Medulla oblongata (tissue), 1 donor: ENCODE measurements around the gene TCF12.
"Not testable (repeated sequence)": the region's sequence is repeated elsewhere in the genome, so short reads cannot be mapped to it uniquely, and the experiment has no call there.

Experiments
- DNase-seq: peaks from one replicate; pipeline ENCODE4 v3.0.0-alpha.2; 2015; ENCODE audit errors: extremely low spot score

The TCF12 gene

GRCh38 chr15:57092252-57092651 lies 173.8 kb downstream of the TCF12 start:
- DNase-seq = no peak

GRCh38 chr15:57094321-57095257 lies 176.1 kb downstream of the TCF12 start:
- DNase-seq = no peak

GRCh38 chr15:57095896-57096295 lies 177.5 kb downstream of the TCF12 start:
- no peak for DNase-seq

GRCh38 chr15:57097246-57097645 lies 178.8 kb downstream of the TCF12 start:
- no peak for DNase-seq

- not testable (repeated sequence) for DNase-seq
Measured at GRCh38 chr15:57097919-57098543, 179.6 kb downstream of the TCF12 start.

GRCh38 chr15:57098896-57099295 lies 180.5 kb downstream of the TCF12 start:
- DNase-seq = no peak

GRCh38 chr15:57100136-57100539 lies 181.7 kb downstream of the TCF12 start:
- no peak for DNase-seq

GRCh38 chr15:57102858-57103257 lies 184.4 kb downstream of the TCF12 start:
- DNase-seq = no peak

GRCh38 chr15:57108296-57108695 lies 189.9 kb downstream of the TCF12 start:
- DNase-seq = no peak

- DNase-seq = no peak
Measured at GRCh38 chr15:57109005-57109404, 190.6 kb downstream of the TCF12 start.

GRCh38 chr15:57111002-57111401 lies 192.6 kb downstream of the TCF12 start:
- DNase-seq = no peak

- DNase-seq = no peak
Measured at GRCh38 chr15:57112178-57112577, 193.7 kb downstream of the TCF12 start.

- peak; percentile 53 for DNase-seq
Measured at GRCh38 chr15:57114070-57114469, 195.6 kb downstream of the TCF12 start.

GRCh38 chr15:57118013-57118799 lies 199.8 kb downstream of the TCF12 start:
- DNase-seq = peak; percentile 58

- no peak for DNase-seq
Measured at GRCh38 chr15:57122080-57122840, 203.8 kb downstream of the TCF12 start.

- DNase-seq = no peak
Measured at GRCh38 chr15:57124036-57124435, 205.6 kb downstream of the TCF12 start.

- DNase-seq = no peak
Measured at GRCh38 chr15:57129064-57129463, 210.6 kb downstream of the TCF12 start.

- DNase-seq = no peak
Measured at GRCh38 chr15:57130956-57131355, 212.5 kb downstream of the TCF12 start.

- no peak for DNase-seq
Measured at GRCh38 chr15:57133127-57133968, 214.9 kb downstream of the TCF12 start.

- no peak for DNase-seq
Measured at GRCh38 chr15:57134071-57134605, 215.7 kb downstream of the TCF12 start.
